ENCODE results near the gene ADGRF1. TPM values are rescaled to one million over a fixed set of nuclear protein-coding genes. Genes with fewer than 3 reads are reported as not detected.

The ADGRF1 gene
- total and polyA plus RNA-seq, 2 donors (not counting 3 experiments of a cell fraction or from before 2014, with no cell fraction given) = not detected

GRCh38 chr6:46972531-46972930 is 69.6 kb downstream of the ADGRF1 start:
- BruUV-seq (replicated peaks) = no TSS peak
- no peaks in the 10 kb centered on the region for H3K27me3 ChIP-seq (ENCODE audit: control insufficient read depth in 2 of 2, insufficient read depth in 2 of 2, low read length in 2 of 2)
- H3K36me3 ChIP-seq (ENCODE audit: control insufficient read depth in 2 of 2, extremely low read depth in 1 of 2, insufficient read depth in 2 of 2, low read length in 2 of 2) = no peaks in the 10 kb centered on the region
- H2AFZ ChIP-seq (ENCODE audit: low read depth, low read length) = no peak overlapping the region
- FAIRE-seq = no peak
- no peak for TF ChIP-seq POLR2AphosphoS5 (IDR thresholded peaks at IDR 0.05; ENCODE audit: insufficient read depth, low read depth, low read length)
- TF ChIP-seq, protein P1, sequence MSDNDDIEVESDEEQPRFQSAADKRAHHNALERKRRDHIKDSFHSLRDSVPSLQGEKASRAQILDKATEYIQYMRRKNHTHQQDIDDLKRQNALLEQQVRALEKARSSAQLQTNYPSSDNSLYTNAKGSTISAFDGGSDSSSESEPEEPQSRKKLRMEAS (IDR thresholded peaks at IDR 0.05; ENCODE audit: insufficient read depth, insufficient read length) = no peak
- no peak for TF ChIP-seq POLR2A (IDR thresholded peaks at IDR 0.05; ENCODE audit: low read depth, low read length)
- TF ChIP-seq JUN (IDR thresholded peaks at IDR 0.05; ENCODE audit: borderline replicate concordance, insufficient read depth, insufficient read length, low read depth) = no peak
- no peak for TF ChIP-seq EZH2 (IDR thresholded peaks at IDR 0.05; ENCODE audit: borderline replicate concordance, low read depth, low read length, severe bottlenecking)
- TF ChIP-seq GATA2 (IDR thresholded peaks at IDR 0.05; ENCODE audit: insufficient read depth, insufficient read length, low read depth, low read length) = no peak
- TF ChIP-seq MYC (IDR thresholded peaks at IDR 0.05; ENCODE audit: low read depth, low read length) = no peak
- no peak for TF ChIP-seq CTCF (IDR thresholded peaks at IDR 0.05; ENCODE audit: extremely low read depth in 1 of 2, insufficient read depth in 1 of 2, low read depth in 1 of 2, low read length in 2 of 2)
- H3K9me1 ChIP-seq (replicated peaks; ENCODE audit: control insufficient read depth, extremely low read depth, insufficient read depth, low read length) = no peaks in the 10 kb centered on the region
- H4K20me1 ChIP-seq (replicated peaks; ENCODE audit: control insufficient read depth, extremely low read depth, insufficient read depth, low read length) = no peaks in the 10 kb centered on the region
- H3K4me2 ChIP-seq (ENCODE audit: insufficient read depth, low read length) = no peak overlapping the region
- no peak overlapping the region for H3K27ac ChIP-seq (ENCODE audit: insufficient read depth, low read depth, low read length)
- no peaks in the 10 kb centered on the region for H3K9me3 ChIP-seq (replicated peaks; ENCODE audit: control insufficient read depth, insufficient read depth, low read length)
- H3K4me1 ChIP-seq (ENCODE audit: control insufficient read depth, extremely low read depth, insufficient read depth, low read length) = no peaks in the 10 kb centered on the region
- no peaks in the 10 kb centered on the region for H3K79me2 ChIP-seq (ENCODE audit: control insufficient read depth, insufficient read depth, low read length)
- POLR2A ChIA-PET = no interaction called here
- no peak overlapping the region for H3K9ac ChIP-seq (replicated peaks; ENCODE audit: extremely low read depth, insufficient read depth, low read length)
- intact Hi-C loops (cut with micrococcal nuclease) (no loop called here), dilution Hi-C loops (cut with MboI; ENCODE audit: extremely low pct_ligation_motif_present, low sequenced_read_pairs) (no loop called here)
- H3K4me3 ChIP-seq (replicated peaks in 1 of 3; ENCODE audit: insufficient read depth in 1 of 3, low read depth in 1 of 3, low read length in 3 of 3) = no peak overlapping the region
- CTCF ChIA-PET = interaction anchor here (0.5 to 2.0 kb wide), 4 partner anchors 8 to 123 kb away, joined by 4 to 5 read pairs (median 4); no protein-coding TSS in a partner anchor
- DNase-seq (ENCODE audit: low read depth, low spot score) = no peak
